ENCODE data around the gene ZCCHC2.

ZCCHC2 gene

DNA sequence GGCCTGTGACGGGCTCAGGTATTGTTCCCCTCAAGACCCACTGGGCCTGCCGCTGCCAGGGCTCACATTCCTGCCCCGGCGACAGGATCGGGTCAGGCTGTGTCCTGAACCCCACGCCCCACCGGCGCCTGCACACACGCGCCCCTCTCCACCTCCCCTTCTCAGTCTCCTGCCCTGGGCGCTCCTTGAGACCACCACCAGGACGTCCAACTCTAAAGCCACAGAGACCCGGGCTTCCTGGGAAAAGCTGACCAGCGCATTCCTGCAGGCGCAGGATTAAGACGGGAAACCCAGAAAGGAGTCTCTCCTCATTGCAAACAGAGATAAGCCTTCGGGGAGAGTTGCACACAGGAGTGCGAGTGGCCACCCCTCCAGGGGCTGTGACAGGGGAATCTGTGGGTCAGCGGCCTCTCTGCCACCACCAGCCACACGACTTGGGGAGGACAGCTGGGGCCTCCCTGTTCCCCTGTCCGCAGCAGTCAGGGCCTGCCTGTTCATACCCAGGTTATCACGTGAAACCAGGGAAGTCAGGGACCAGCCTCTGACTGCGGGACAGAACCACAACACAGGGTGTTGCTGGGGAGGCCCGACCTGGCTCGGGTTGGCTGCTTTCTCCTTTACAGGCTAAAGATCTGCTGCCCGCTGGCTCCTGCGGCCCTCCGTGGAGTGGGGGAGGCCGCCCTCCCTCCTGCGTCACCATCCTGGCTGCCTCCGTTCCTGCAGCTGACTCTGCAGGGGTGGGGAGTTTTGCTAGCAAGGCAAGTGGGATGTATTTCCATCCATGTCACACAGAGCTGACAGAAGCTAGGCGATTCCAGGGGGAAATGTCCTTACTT, 88.8 kb downstream of the ZCCHC2 start:
- DNase-seq: no peak

DNA sequence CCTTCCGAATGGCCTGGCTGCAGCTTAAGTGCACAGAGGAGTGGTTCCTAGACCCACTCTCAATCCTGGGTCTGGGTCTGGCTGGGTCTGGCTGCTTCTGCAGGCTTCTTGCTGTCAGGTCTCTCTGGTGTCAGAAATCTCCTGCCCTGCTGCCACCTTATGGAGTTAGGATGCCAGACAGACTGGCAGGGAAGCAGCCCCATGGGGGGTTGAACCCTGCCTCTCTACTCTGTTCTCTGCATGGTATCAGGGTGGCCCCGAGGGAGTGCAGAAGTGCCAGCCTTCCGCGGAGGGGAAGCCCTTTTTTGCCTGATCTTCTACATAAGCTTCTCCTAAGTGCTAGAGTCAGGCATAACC, 89.4 kb downstream of the ZCCHC2 start:
- DNase-seq: no peak

GRCh38 chr18:62612776-62613175, 90.0 kb downstream of the ZCCHC2 start:
- no peak for DNase-seq

- DNase-seq: no peak
Measured at GRCh38 chr18:62614494-62614893, 91.7 kb downstream of the ZCCHC2 start.

DNA sequence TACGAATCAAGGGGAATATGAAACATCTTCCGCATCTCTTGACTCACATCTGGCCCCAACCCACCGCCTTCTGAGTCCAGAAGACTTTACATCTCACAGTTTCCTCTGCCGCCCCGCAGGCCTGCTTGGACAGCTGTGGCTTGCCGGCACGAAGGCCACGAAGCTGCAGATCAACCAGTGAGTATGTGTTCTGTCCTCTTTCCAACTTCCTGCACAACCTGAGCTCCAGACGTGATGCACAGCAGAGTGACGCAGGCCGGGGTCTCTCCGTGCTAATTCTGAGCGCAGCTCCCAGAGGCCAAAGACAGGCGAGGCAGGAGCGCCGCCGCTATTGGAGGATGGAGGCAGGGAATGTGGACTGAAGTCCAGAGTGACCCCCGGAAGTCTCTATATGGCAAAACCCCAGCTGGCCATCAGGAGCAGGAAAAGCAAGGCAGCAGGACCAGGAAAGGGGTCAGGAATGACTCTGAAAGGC, 93.5 kb downstream of the ZCCHC2 start:
- DNase-seq: no peak

GRCh38 chr18:62617793-62618591, 95.2 kb downstream of the ZCCHC2 start:
- DNase-seq: no peak

DNA sequence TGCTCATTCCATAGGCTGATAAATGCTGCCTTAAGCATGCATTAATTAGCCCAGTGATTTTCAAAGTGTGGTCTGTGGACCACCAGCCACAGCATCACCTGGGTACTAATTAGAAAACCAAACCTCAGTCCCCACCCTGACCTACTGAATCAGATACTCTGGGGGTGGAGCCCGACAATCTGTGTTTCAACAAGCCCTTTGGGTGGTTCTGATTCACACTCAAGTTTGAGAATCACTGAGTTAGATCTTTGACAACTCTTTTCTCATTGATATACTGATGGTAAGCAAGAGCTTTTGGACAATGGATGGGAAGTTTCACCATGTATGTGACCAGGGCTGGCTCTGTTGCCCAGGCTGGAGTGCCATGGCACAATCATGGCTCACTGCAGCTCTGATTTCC, 95.9 kb downstream of the ZCCHC2 start:
- no peak for DNase-seq

GRCh38 chr18:62621546-62621945, 98.7 kb downstream of the ZCCHC2 start:
- no peak for DNase-seq

GRCh38 chr18:62625019-62625418, 102.2 kb downstream of the ZCCHC2 start:
- DNase-seq: no peak

Data from DMS79 treated with DMSO at 0.1 percent for 48 hours (cell line).